DMS53 (cell line): ENCODE measurements around the gene DNASE1L3.
"Not testable (repeated sequence)": the region's sequence is repeated elsewhere in the genome, so short reads cannot be mapped to it uniquely, and the experiment has no call there.

ENCODE experiments used
- DNase-seq: peaks from one replicate; lab custom pipeline; 2025; lab: John Stamatoyannopoulos, UW

DNASE1L3 gene

DNA sequence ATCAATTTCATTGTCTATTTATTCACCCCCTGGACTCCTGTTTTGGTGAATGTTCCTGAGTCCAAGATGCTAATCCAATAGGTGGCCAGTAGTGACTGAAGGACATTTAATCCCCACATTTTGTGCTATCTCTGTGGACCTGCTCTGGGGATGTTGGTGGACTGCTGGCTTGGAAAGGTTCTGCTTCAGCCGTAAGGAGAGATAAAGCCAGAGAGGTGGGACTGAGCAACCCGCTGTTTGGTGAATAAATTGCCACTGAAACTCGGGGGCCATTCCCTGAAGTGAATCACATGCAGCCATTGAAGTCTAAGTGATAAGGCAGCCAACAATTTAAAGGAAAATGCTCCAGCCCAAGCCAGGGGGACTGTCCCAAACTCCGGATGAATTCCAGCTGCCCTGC is 25.2 kb upstream of the DNASE1L3 start:
- no peak for DNase-seq

DNA sequence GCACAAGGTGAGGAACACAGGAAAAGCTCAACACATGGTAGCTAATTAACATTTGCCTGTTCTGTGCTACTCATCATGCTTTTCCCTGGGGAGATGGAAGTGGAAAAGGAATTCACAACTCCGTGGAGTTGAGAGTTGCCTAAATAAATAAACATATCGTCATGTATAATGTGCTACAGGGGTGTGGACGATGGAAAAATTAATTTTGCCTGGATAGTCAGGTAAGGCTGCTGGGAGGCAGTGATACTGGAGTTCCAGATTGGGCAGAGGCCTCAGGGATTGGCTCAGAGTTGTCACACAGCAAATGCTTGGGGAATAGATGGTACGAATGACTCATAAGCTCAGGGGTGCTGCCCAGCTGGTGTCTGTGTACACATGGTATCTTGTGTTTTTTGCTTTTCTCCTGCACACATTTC is 23.8 kb upstream of the DNASE1L3 start:
- DNase-seq, result peak; percentile 56

DNA sequence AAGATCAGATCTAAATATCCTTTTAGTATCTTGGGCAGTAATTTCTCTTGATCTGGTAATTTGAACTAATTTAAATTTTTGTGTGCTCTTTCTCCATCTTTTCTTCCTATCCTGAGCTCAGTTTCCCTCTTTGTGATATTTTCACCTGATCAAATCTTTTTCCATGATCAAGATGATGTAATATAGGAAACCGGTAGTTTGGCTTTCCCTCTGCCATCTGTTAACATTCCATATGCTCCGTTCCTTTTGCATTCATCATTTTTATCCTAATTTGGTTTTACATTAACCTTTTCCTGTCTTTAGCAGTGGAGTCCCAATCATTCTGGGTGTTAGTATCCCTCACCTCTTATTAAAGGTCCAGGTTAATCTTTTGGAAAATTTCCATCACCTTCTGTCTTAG is 20.9 kb upstream of the DNASE1L3 start:
- no peak for DNase-seq

DNA sequence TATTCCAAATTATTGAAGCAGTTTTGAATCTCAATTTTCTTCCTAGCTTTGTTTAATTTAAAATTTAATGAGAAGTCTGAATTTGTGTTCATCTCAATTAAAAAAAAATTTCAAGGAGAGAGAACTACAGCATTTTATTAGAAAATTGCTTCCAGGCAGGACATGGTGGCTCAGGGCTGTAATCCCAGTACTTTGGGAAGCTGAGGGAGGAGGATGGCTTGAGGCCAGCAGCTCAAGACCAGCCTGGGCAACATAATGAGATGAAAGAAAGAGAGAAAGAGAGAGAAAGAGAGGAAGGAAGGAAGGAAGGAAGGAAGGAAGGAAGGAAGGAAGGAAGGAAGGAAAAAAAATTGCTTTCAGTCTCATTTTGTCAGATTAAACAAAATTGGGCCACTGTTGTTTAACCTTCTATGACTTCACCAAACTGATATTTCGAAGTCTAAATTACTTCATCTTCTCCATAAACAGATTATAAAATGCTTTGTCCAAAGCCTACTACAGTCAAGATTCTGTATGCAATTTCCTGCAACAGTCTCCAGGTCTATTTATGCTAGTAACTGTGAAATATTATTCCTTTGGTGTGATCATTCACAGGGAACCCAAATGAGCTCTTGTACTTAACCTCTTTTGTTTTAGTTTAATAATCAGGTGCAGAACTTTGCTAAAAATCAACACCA is 20.2 kb upstream of the DNASE1L3 start:
- DNase-seq, result no peak

DNA sequence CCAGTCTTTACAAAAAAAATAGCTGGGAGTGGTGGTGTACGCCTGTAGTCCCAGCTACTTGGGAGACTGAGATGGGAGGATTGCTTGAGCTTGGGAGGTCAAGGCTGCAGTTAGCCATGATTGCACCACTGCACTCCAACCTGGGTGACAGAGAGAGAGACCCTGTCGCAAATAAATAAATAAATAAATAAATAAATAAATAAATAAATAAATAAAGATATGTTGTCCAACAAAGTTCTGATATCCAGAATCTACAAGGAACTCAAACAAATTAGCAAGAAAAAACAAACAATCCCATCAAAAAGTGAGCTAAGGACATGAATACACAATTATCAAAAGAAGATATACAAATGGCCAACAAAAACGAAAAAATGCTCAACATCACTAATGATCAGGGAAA is 17.2 kb upstream of the DNASE1L3 start:
- DNase-seq, result not testable (repeated sequence)

DNA sequence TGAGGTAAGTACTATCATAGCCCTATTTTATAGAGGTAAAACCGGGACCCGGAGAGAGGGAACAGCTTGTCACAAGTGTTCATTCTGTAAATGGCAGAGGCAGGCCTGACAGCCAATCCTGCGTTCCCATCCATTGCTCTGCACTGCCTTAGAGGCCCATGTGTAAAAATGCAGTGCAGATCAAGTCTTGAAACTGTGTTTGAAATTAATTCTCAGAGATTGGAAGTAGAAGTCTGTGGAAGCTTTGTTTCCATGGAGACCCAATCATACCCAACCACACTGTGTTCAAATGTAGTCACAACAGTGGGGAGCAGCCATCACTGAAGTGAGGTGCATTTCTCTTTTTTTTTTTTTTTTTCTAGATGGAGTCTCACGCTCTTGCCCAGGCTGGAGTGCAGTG is 13.1 kb upstream of the DNASE1L3 start:
- DNase-seq, result no peak

DNA sequence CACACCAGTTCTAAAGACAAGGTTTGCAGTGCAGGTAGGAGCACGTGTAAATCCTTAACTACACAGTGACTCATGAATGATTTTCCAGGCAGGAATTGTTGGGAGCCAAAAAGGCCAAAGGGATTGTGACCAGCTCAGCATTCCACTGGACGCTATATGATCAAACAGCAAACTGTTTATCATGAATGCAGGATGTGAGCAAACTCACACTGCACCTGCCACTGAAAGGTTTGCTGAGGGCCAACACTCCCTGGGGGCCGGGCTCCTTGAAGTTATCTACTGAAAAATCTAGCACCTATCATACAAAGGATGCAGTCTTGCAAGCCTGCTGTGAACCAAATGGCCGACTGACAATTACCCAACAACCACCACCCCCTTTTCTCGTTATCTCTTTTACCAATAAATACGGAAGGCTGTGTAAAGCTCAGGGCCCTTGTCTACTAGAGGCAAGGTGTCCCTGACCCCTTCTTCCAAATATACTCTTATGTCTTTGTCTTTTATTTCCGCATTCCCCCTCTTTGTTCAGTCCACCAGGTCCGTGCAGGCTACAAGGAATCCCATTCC is 11.5 kb upstream of the DNASE1L3 start:
- DNase-seq, result peak; percentile 4

DNA sequence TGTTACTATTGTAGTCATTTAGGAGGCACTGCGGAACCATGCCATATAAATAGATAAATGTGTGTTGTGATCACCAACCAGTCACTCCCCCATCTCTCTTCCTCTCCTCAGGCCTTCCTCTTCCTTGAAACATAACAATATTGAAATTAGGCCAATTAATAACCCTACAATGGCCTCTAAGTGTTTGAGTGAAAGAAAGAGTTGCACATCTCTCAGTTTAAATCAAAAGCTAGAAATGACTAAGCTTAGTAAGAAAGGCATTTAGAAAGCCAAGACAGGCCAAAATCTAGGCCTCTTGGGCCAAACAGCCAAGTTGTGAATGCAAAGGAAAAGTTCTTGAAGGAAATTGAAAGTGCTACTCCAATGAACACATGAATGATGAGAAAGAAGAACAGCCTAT is 8.1 kb upstream of the DNASE1L3 start:
- DNase-seq, result no peak

DNA sequence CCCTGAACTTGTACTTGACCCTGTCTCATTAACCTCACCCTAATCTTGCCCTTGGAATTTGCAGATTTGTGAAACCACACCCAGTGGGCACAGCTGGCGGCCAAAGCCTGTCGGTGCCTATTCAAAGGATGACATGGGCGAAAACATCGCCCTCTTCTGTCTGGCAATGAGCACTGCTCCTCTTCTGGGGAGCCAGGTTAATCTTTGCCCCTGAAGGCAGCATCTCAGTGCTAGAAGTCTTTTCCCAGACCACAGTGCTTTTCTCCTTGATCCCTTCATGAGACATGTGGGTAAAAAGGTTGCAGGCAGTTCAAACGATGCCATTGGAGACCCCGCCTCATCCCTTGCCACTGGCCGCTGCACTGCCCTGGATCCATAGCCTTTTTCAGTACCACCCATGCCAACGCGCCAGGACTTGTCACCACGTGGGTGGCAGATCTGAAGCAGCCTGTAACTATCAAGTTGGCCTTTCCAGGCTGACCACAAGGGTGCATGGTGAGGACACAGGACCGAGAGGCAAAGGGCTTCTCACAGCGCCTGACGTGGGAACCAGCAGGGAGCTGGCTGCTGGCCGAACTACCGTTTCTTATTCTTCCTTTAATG is 6.5 kb upstream of the DNASE1L3 start:
- peak; percentile 79 for DNase-seq

DNA sequence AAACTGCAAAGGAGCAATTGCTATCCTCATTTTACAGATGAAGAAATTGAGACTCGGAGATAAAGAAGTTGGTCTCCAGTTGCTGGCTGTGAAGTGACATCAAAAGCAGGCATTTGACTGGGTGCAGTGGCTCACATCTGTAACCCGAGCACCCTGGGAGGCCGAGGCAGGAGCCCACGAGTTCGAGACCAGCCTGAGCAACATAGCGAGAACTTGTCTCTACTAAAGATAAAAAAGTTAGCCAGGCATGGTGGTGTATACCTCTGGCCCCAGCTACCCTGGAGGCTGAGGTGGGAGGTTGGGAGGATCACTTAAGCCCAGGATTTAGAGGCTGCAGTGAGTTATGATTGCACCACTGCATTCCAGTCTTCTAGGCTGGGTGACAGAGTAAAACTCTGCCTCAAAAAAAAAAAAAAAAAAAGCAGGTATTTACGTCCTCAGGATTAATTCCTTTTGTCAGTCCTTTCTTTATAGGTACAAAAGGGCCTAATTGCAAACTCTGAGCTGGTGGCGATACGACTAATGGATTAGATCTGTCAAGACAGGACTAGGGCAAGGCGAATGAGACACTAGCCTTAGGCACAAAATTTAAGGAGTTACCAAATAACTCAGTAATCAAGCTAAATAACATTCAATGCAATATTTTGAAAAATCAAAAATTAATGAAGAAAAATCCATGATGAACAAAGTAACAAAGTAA is 5.9 kb upstream of the DNASE1L3 start:
- DNase-seq, result no peak

DNA sequence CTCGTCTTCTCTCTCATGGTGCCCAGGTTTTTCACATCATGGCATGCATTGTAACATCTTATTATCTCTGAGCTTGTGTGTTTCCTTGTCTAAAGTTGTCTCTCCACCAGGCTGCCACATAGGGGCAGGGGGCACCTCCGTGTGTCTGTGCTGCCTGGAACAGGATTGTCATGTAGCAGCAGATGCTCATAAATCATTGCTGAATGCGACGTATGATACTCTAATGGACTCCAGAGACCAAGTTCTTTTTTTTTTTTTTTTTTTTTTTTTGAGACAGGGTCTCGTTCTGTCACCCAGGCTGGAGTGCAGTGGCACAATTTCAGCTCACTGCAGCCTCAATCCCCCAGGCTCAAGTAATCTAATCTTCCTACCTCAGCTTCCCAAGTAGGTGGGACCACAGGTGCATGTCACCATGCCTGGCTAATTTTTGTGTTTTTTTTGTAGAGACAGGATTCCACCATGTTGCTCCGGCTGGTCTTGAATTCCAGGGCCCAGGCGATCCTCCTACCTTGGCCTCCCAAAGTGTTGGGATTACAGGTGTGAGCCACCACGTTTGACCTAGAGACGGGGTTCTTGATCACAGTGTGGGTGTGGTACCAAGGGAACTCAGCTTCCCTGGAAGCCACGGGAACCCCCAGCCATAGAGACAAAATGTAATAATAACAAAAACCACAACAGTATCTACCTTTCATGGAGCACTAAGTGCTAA is 4.7 kb upstream of the DNASE1L3 start:
- DNase-seq, result no peak

DNA sequence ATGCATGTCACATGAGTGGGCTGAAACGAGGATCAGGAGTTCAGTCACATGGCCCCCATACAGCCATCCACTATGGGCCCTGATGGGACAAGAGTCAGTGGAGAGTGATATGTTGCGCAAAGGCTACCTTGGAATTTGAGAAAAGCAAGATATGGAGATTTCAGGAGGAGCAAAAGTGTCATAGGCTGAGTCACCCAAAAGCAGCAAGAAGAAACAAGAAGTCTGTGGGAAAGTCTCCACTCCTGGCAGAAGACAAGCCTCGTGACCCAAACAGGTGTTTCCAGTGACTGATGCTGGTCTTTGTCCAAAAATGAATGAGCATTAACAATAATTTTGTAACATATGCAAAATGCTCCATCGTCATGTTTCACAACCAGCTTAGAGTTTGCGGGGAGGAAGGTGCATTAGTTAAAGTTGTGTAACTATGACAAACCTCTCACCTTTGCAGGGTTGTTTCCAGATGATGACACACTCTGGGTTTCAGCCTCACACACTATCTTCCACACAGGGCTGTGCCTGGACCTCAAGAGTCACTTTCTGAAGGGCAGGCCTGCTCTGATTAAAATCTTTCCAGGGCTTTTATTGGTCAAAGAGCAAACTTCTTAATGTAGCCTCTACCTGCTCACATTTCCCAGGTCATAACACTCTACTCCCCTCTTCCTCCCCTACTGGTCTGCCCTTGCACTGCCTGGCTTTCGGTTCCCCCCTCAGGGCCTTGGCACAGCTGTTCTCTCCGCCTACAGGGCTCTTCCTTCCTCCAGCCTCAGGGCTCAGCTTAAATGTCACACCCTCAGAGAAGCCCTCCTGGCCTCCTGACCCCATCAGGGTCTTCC is 3.9 kb upstream of the DNASE1L3 start:
- DNase-seq, result no peak

DNA sequence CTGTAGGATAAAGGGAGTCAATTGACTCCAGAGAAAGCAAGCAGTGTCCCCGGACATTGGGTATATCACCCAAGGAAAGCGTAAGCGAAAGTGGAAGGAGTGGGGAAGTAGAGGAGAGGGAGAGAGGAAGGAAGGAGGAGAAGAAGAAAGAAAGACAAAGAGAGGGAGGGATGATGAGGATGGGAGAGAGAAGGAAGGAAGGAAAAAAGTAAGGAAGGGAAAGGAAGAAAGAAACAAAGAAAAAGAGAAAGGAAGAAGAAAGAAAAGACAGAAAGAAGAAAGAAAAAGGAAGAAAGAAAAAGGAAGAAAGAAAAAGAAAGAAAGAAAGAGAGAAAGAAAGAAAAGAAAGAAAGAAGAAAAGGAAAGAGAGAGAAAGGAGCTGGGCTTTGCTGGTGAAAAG is 839 bp downstream of the DNASE1L3 start:
- DNase-seq, result no peak

DNA sequence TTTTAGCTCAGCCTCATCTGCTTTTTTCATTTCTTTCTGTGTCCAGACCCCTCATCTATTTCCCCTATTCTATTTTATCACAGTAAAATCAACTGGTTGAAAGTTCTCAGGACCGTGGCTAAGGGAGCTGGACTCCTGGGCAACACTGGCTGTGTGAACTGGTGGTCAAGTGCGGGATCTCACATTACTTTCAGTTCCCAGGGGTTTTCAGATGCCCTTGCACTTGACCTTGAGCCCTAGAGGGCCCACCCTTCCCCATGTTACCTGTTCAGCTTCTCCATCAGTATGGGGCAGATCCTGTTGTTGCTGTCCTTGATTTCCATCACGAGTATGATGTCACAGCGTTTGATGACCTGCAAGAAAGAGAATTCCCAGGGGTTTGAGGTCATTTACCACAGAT is 2.8 kb downstream of the DNASE1L3 start:
- DNase-seq, result no peak

DNA sequence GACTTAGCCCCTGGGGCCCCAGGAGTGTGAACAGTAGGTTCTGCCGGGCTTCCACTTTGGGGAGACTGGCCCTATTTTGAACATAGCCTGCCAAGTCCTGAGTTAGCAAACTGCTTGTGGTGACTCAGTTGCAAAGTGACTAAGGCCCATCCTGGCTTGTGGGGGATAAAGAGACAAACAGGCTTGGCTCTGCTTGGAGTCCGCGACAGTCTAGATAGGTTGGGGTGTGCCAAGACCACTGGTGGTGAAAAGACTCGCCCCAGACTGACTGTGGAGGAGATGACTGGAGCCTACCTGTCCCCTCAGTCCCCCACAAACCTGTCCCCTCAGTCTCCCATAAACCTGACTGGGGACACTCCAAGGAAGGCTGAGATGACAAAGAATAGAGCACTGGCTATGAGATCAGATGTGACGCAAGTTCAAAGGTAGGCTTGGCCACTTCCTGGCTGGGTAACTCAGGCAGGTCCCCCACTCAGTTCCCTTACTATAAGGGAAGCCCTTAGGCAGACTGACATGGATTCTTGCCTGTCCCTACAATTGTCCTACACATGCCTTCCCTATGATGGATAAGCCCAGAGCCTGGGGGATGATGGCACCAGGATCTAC is 4.3 kb downstream of the DNASE1L3 start:
- DNase-seq, result no peak

DNA sequence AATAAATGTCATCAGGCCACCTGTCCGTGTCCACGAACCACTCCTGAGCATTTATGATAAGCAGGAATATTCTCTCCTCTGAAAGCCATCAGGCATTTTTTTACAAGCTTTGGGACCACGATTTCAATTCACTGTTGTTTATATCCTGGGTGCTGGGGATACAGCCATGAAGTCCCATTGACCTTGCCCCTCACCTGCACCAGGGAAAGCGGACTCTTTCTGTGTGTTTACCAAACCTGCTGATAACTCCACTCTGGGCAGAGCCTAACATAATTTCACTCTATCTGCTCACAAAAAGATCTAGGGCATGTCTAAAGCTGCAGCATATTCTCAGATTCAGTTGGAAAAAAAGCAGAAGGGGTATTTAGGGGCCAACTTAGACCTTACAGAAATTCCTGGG is 4.8 kb downstream of the DNASE1L3 start:
- DNase-seq, result no peak

DNA sequence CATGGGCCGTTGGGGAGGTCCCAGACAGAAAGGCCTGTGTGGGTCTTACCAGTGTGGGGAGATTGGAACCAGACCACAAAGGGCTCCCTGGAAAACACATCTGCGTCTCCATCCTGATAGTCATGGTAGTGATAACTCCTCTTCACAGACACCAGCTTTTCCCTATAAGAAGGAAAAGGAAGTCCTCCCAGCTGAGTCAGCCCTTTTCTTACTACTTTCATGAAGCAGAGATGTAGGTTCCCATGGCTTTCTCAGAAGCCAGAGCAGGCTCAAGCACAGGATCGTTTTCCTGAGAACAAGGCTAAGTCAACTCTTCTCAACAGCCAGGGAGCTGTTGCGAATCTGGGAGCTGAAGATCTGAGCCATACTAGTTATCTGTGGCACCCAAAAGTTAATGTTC is 6.1 kb downstream of the DNASE1L3 start:
- no peak for DNase-seq

DNA sequence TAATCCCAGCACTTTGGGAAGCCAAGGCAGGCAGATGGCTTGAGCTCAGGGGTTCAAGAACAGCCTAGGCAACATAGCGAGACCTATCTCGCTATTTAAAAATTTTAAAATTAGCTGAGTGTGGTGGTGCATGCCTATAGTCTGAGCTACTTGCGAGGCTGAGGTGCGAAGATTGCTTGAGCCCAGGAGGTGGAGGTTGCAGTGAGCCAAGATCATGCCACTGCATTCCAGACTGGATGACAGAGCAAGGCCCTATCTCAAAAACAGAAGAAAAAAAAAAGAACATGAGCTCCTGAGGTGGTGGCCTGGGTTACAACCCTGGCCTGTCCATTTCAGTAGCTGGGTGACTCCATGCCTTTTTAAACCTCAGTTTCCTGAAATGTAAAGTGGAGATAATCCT is 7.2 kb downstream of the DNASE1L3 start:
- DNase-seq, result no peak

DNA sequence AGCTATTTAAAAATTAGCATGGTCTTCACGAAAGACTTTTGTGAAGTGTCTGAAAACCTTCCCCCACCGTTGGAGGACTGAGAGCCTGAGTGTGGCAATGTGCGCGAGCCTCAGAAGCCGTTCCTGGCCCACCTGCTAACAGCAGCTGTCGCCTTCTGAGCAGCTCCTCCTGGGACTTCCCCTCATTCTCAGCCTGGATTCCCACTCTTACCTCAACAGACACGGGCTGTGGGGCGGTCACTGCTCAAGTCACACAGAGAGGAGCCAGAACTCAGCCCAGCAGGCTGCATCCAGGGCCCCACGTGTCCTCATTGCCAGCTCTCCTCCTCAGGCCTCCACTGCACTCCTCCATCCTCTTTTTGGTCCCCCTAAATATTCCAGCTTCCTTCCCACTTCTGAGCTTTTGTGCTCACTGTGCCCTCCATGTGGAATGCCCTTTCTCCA is 7.8 kb downstream of the DNASE1L3 start:
- DNase-seq, result no peak

DNA sequence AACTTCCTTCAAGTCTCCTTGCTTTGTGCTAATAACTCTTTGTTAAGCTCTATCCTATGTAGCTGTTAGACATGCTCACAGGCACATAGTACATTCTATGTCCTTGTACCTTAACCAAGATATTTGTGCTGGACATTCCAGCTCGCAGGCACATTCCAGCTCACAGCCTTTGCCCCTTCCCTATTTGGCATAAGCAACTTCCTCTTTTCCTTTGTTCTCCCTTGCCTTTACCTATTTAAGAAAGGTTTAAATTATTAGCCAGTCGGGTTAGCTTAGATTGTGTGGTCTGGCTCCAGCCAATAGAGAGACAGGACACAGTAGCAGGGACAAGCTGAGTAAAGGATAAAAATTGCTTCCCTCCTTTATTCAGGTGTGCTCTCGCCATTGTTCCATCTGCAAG is 9.3 kb downstream of the DNASE1L3 start:
- not testable (repeated sequence) for DNase-seq

DNA sequence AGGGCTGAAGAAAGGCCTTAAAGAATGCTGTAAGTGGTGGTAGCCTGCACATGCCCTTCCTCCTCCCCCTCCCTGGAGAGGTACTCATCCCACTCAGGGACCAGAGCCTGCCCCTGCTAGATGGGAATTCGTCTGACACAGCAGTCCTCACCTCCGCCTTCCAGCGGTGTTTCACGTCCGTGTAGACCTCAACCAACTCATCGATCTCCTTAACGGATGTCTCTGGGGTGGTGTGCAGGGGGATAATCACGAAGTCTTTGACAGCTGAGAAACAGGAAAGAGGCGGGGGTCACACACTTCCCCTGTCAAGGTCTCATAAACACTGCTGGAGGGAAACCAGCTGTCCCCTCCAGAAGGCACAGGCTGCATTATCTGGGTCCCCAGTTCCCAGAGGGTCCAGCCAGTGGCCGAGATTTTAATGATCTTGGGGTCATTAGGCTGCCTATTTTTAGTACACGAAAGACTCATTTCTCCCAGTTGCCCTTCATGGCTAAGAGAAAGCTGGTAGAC is 9.9 kb downstream of the DNASE1L3 start:
- DNase-seq, result no peak
